Measurements from ENCODE around the gene CCDC154.

Gene CCDC154

GRCh38 chr16:1459967-1460366 lies 15.6 kb upstream of the CCDC154 start:
- no peak for TF ChIP-seq CTCF (IDR thresholded peaks at IDR 0.05; ENCODE audit: low read length, missing control alignments)
- H3K4me3 ChIP-seq (replicated peaks; ENCODE audit: low read depth, low read length), result no peak overlapping the region
- DNase-seq (ENCODE audit: low read depth), result no peak

GRCh38 chr16:1458977-1459341 lies 14.6 kb upstream of the CCDC154 start:
- TF ChIP-seq CTCF (IDR thresholded peaks at IDR 0.05; ENCODE audit: low read length, missing control alignments), result no peak
- no peak for DNase-seq (ENCODE audit: low read depth)
- H3K4me3 ChIP-seq (replicated peaks; ENCODE audit: low read depth, low read length), result no peak overlapping the region

- no peak for DNase-seq (ENCODE audit: low read depth)
- no peak for TF ChIP-seq CTCF (IDR thresholded peaks at IDR 0.05; ENCODE audit: low read length, missing control alignments)
- H3K4me3 ChIP-seq (replicated peaks; ENCODE audit: low read depth, low read length), result no peak overlapping the region
Observed at GRCh38 chr16:1458336-1458976, 14.1 kb upstream of the CCDC154 start.

GRCh38 chr16:1457489-1458245 lies 13.3 kb upstream of the CCDC154 start:
- TF ChIP-seq CTCF (IDR thresholded peaks at IDR 0.05; ENCODE audit: low read length, missing control alignments), result no peak
- H3K4me3 ChIP-seq (replicated peaks; ENCODE audit: low read depth, low read length), result no peak overlapping the region
- no peak for DNase-seq (ENCODE audit: low read depth)

GRCh38 chr16:1456951-1457350 lies 12.6 kb upstream of the CCDC154 start:
- no peak for TF ChIP-seq CTCF (IDR thresholded peaks at IDR 0.05; ENCODE audit: low read length, missing control alignments)
- H3K4me3 ChIP-seq (replicated peaks; ENCODE audit: low read depth, low read length), result no peak overlapping the region
- DNase-seq (ENCODE audit: low read depth), result no peak

GRCh38 chr16:1455190-1456171 lies 11.1 kb upstream of the CCDC154 start:
- DNase-seq (ENCODE audit: low read depth), result no peak
- TF ChIP-seq CTCF (IDR thresholded peaks at IDR 0.05; ENCODE audit: low read length, missing control alignments), result no peak
- H3K4me3 ChIP-seq (replicated peaks; ENCODE audit: low read depth, low read length), result no peak overlapping the region

Data from fibroblast of pulmonary artery (primary cell).